LNCaP clone FGC (cell line): ENCODE measurements around the gene C16orf95.

ENCODE experiments used
- DNase-seq: peaks from one replicate; pipeline ENCODE4 v3.0.0-alpha.2; 2011; ENCODE audit warnings: low read depth
- H3K4me3 ChIP-seq: 2 replicates; pipeline ENCODE4 v1.5.1; 2011; ENCODE audit warnings: mild to moderate bottlenecking, low read depth, low read length, control low read depth
- CTCF ChIP-seq: IDR thresholded peaks from 2 replicates; pipeline ENCODE4 v1.5.1; 2012; ENCODE audit warnings: mild to moderate bottlenecking; ENCODE audit not compliant: control insufficient read depth, insufficient read depth; ENCODE audit errors: extremely low read depth

C16orf95 gene

GRCh38 chr16:87326151-87326571, 9.0 kb upstream of the C16orf95 start:
- H3K4me3 ChIP-seq: no peak overlapping the region
- no peak for TF ChIP-seq CTCF
- no peak for DNase-seq

GRCh38 chr16:87325423-87325858, 8.2 kb upstream of the C16orf95 start:
- no peak overlapping the region for H3K4me3 ChIP-seq
- DNase-seq: no peak
- TF ChIP-seq CTCF: no peak

GRCh38 chr16:87324411-87325275, 7.5 kb upstream of the C16orf95 start:
- peak; percentile 70 for TF ChIP-seq CTCF
- no peak overlapping the region for H3K4me3 ChIP-seq
- DNase-seq: no peak

- no peak for DNase-seq
- H3K4me3 ChIP-seq: no peak overlapping the region
- TF ChIP-seq CTCF: no peak
Observed at GRCh38 chr16:87323727-87324410, 6.7 kb upstream of the C16orf95 start.

- no peak for TF ChIP-seq CTCF
- no peak overlapping the region for H3K4me3 ChIP-seq
- no peak for DNase-seq
Observed at GRCh38 chr16:87322833-87323726, 5.9 kb upstream of the C16orf95 start.

- no peak for DNase-seq
- no peak for TF ChIP-seq CTCF
- no peak overlapping the region for H3K4me3 ChIP-seq
Observed at GRCh38 chr16:87322360-87322759, 5.2 kb upstream of the C16orf95 start.
